ENCODE data around the gene SHB.

Gene SHB

DNA sequence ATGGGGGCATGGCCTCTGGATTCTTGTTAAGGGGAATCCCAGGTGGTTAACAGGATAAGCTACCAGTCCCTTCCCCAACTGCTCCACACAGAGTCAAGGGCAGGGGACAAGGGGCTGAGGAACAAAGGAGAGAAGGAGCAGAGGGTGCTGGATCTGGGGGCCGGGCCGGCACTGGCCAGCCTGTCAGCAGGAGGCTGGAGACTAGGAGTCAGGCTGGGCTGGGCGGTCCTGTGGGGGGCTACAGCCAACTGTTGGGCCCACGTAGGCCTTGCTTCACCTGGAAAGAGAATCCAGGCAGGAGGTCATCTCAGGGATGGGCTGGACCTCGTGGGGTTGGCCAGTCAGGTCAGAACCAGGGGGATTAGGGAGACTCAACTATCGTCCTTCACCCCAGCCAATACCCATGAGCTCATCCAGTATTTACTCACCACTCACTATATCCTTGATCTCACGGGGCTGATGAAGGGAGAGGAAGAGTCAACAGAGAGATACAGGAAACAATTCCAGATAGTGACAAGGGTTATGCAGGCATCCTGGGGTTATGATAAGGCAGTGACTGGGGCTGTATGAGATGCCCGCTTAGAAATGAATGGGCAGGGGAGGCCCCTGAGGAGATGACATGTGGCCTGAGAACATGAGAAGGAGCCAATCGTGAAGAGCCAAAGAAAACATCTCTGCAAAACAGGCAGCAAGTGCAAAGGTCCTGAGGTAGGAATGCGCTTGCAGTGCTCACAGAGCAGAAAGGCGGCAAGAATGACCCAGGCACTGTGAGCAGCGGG, 117.2 kb downstream of the SHB start:
- no peak for DNase-seq (ENCODE audit: low read depth)

DNA sequence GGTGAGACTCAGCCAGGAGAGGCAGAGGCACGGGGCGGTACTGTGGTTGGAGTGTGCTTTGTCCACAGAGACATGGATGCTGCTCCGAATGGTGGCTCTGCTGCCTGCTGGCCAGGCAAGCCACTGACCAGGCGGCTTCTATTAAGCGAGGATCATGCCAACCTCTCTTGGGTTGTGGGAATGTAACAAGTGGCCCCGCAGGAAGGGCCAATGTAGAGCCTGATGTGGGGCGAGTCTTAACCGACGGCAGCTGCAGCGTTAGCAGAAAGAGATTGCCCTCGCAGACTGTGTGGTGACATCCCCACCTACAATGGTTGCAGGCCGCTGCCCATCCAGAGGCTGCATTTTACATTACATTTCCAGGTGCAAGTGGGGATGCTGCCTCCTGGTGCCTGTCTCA, 118.5 kb downstream of the SHB start:
- no peak for DNase-seq (ENCODE audit: low read depth)

GRCh38 chr9:37949576-37949975, 119.5 kb downstream of the SHB start:
- no peak for DNase-seq (ENCODE audit: low read depth)

- no peak for DNase-seq (ENCODE audit: low read depth)
Observed at GRCh38 chr9:37948417-37948980, 120.5 kb downstream of the SHB start.

GRCh38 chr9:37947977-37948376, 121.0 kb downstream of the SHB start:
- DNase-seq (ENCODE audit: low read depth): no peak

- DNase-seq (ENCODE audit: low read depth): no peak
Observed at GRCh38 chr9:37947471-37947870, 121.6 kb downstream of the SHB start.

DNA sequence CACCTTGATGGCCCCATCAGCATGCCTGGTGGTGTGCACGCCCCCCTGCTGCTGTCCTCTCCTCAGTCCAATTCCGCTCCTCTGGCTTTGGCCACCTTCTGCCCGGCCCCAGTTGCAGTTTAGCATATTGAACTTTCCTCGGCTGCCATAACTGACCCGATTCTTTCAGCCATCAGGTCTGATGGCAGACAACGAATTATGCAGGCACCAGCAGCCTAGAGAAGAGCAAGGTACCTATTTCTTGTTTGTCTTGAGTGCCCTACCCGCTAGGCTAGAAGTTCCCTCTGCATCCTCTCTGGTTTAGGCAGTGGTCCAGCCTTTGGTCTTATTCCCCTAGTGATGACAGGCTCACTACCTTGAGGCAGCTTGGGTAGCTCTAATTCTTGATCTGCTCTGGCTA, 122.1 kb downstream of the SHB start:
- no peak for DNase-seq (ENCODE audit: low read depth)

GRCh38 chr9:37946041-37946440, 123.0 kb downstream of the SHB start:
- no peak for DNase-seq (ENCODE audit: low read depth)

DNA sequence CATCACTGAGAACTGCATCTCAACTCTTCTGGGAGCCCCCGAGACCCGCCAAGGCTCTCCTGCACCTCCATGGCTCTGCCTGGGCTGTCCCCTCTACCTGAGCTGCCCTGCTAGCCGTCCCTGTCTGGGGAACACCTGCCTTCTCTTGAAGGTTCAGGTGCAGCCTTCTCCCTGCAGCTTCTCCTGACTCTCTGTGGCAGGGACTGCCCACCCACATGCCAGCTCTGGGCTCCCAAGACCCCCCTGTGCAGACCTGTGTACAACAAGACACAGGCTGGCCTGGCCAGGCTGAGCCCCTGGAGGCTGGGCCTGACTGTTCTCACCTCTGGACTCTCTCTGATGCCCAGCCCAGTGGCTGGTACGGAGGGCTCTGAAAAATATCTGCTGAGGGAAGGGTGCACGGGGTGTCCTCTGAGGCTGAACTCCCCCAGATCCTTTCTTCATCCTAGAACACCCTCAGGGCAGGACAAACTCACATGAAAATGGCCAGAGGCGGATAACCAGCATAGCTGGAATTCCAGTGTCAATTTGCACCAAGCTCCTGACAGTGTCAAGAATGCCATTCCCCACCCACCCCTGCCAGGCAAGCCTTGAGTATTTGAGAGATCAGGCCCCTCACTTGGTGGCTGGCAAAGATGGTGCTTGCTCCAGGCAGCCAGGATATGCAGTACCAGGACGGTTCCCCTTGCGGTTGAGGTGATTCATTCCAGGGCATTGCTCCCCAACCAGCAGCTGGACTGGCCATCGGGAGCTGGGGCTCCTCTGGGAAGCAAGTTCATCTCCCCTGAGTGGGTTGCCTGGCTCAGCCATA, 124.2 kb downstream of the SHB start:
- no peak for DNase-seq (ENCODE audit: low read depth)

DNA sequence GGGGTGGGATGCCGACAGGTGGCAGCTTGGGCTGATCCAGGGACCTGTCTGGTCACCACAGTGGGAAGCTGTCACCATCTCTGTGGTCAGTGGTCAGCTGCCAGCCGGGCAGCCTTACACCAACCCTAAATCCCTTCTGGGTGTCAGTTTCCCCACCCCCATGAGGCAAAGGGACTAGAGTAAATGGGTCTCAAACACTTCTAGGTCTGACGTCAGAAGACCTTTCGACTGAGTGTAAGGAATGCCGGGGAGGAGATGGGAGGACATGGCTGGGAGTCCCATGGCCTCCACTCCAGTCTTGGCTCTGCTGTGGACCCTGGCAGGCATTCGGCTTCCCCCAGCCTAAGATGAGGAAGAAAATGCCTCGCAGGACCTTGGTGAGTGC, 124.8 kb downstream of the SHB start:
- DNase-seq (ENCODE audit: low read depth): no peak

DNA sequence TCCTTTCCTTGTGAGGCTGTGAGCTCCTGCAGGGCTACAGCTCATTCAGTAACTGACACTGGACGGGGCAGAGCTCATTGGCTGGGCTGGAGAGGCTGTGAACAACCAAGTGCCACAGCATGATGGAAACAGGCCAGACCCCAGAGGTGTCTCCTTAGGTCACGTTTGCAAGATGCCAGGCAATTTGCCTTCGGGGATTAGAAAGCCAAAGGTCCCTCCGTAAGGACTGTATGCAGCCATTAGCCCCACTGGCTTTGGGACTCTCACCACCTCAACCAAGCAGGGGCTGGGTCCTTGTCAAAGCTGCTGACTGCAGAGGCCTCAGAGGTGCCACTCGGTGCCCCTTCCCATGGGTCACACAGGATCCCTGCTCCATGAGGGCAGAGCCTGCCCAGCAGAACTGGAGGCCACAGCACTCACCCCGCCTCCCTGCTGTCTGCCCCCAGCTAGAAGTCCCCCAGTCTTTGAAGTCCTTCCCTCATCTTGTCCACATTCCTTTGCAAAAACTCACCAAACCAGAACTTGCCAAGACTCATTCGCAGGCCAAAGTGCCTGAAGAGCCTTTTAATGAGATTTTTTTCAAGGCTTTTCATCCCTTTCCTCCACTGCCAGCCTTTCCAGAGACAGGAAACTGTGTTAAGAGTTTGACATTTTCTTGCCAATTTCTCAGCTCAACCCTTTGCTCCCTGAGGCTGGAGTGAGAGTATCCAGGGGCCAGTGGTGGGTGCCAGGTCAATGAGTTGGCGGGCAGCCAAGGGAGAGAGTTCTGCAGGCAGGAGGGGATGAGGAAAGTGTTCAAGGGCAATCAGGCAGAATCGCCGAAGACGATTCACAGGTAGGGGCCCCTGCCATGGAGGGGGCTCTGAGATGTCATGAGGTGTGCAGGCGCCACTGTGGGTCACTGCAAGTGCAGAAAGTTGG, 125.4 kb downstream of the SHB start:
- no peak for DNase-seq (ENCODE audit: low read depth)

DNA sequence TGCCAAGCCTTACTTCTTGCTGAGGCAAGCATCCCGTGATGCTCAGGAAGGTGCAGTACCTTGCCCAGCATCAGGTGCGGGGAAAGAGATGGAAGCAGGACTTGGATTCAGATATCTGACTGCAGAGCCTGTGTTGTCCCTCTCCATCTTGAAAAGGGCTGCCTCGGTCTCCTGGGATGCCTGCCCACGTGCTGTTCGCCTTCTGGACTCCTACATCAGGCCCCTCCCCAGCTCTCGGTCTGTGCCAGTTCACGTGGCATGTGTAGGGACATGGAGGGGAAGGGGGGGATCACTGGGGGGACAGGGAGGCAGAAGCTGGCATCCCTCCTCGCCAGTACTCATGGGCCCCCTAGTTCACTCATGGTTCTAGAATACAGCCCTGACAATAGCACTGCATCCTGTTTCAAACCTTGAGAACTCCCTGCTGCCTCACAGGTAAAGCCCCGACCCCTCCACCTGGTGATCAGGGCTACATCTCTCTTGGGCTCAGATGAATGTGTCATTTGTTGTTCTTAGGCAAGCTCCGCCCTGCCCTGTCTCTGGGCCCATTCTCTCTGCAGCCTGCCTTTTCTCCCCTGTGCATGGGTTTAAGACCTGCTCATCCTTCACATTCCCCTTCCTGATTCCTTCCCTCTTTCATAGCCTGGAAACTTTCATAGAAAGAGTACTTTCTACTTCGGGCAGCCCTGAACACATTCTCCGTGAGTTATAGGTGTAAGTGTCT, 126.2 kb downstream of the SHB start:
- no peak for DNase-seq (ENCODE audit: low read depth)

GRCh38 chr9:37941253-37941652, 127.8 kb downstream of the SHB start:
- no peak for DNase-seq (ENCODE audit: low read depth)

DNA sequence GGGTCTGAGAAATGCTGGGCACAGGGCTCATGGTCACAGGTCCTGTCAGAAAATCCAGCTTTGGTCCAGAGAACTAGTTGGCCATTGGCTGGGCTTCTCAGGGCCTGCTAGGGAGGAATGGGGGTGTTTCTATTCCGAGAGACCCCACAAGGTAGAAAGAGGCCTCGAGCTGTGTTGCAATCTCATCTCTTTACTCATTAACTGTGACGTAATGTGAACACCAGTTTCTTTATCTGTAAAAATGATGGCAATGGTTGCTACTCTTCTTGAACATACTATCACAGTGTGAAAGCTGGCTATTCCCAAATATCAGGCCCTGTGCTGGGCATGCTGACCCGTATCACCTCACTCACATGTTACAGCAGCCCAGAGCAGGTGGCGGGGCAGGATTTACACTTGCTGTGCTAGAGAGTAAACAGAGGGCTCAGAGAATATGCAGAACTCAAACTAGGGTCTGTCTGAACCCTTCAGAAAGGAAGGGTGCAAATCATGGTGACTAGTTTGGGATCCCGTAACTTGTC, 129.4 kb downstream of the SHB start:
- DNase-seq (ENCODE audit: low read depth): no peak

GRCh38 chr9:37938121-37938891, 130.7 kb downstream of the SHB start:
- DNase-seq (ENCODE audit: low read depth): no peak

GRCh38 chr9:37937366-37937765, 131.7 kb downstream of the SHB start:
- no peak for DNase-seq (ENCODE audit: low read depth)

DNA sequence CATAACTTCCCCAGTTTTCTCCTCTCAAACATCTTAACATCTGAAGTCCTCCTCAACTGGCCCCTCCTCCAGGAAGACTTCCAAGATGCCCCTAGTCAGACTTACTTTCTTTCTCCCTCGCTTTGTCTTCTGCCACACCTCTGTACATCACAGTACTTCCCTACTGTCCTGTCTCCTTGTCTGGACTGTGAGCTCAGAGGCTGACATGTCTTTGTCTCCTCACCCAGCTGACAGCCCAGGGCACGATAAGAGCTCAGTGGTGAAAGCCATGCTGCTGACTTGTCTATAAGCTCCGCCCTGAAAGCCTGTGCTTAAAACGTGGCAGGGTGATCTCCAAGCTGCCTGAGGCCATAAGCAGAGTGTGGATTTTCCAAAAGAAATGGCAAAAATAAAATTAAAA, 132.1 kb downstream of the SHB start:
- DNase-seq (ENCODE audit: low read depth): no peak

GRCh38 chr9:37936376-37936775, 132.7 kb downstream of the SHB start:
- DNase-seq (ENCODE audit: low read depth): no peak

GRCh38 chr9:37935096-37935495, 133.9 kb downstream of the SHB start:
- DNase-seq (ENCODE audit: low read depth): no peak

DNA sequence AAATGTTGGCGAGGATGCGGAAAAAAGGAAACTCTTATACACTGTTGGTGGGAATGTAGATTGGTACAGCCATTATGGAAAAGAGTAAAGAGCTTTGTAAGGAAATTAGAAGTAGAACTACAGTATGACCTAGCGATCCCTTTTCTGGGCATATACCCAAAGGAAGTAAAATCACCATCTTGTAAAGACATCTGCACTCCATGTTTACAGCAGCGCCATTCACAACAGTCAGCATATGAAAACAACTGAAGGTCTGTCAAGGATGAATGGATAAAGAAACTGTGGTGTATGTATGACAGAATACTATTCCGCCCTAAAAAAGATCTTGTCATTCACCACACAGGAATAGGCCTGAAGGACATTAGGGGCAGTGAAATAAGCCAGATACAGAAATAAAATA, 137.4 kb downstream of the SHB start:
- DNase-seq (ENCODE audit: low read depth): no peak
